ENCODE results near the gene USP9X.

DNA sequence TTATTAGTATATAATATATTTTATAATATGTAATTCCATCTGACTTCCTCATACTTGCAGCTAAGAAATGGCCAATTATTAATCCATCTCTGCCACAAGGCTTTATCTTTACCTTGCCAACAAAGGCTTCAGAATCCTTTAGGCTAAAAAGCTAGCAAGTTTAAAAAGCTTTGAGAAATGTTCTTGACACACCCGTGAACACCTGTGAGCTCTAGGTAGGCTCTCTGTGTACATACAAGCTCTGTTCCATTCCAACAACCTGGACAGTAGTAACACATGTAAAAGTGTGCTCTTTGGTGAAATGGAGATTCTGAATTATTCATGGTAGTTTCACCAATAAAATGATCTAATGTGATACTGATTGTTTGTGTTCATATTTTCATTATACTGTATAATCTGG, 49.7 kb upstream of the USP9X start:
- TF ChIP-seq, protein P1, sequence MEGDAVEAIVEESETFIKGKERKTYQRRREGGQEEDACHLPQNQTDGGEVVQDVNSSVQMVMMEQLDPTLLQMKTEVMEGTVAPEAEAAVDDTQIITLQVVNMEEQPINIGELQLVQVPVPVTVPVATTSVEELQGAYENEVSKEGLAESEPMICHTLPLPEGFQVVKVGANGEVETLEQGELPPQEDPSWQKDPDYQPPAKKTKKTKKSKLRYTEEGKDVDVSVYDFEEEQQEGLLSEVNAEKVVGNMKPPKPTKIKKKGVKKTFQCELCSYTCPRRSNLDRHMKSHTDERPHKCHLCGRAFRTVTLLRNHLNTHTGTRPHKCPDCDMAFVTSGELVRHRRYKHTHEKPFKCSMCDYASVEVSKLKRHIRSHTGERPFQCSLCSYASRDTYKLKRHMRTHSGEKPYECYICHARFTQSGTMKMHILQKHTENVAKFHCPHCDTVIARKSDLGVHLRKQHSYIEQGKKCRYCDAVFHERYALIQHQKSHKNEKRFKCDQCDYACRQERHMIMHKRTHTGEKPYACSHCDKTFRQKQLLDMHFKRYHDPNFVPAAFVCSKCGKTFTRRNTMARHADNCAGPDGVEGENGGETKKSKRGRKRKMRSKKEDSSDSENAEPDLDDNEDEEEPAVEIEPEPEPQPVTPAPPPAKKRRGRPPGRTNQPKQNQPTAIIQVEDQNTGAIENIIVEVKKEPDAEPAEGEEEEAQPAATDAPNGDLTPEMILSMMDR (IDR thresholded peaks at IDR 0.05; ENCODE audit: poor library complexity): no peak
- TF ChIP-seq EZH2 (IDR thresholded peaks at IDR 0.05; ENCODE audit: borderline replicate concordance) (no peak), EZH2phosphoT487 (IDR thresholded peaks at IDR 0.05; ENCODE audit: low read depth, severe bottlenecking, unreplicated experiment) (no peak)
